ENCODE results near the gene PRKCE. TPM values are rescaled to one million over a fixed set of nuclear protein-coding genes. Genes with fewer than 3 reads are reported as not detected.

Gene PRKCE
- total RNA-seq, 2 experiments from 2014 or later, result 17.0 to 42.1 TPM

DNA sequence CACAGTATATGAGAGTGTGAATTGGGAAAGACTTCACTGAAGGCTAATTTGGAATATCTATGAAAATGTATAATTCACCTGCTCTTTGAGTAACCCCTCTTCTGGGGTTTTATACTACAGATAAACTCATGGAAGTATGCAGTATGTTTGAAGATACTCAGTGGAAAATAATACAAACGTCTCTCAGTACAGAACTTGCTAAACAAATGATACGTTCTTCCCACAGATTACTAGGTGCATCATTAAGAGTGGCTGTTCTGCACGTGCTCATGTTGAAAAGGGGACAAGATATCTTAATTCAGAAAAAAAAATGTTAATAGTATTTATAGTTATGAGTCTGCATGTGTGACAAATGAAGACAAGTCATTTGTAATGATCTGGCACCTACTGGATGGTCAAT lies 575.5 kb downstream of the PRKCE start:
- no TSS peak for BruUV-seq (replicated peaks)
- ChIA-PET POLR2A (no interaction called here), CTCF (ENCODE audit: unreplicated experiment) (no interaction called here)
- H3K36me3 ChIP-seq (ENCODE audit: insufficient read depth, low read length), result no peaks in the 10 kb centered on the region
- no peaks in the 10 kb centered on the region for H3K9me3 ChIP-seq (ENCODE audit: low read length)
- TF ChIP-seq, protein P1, sequence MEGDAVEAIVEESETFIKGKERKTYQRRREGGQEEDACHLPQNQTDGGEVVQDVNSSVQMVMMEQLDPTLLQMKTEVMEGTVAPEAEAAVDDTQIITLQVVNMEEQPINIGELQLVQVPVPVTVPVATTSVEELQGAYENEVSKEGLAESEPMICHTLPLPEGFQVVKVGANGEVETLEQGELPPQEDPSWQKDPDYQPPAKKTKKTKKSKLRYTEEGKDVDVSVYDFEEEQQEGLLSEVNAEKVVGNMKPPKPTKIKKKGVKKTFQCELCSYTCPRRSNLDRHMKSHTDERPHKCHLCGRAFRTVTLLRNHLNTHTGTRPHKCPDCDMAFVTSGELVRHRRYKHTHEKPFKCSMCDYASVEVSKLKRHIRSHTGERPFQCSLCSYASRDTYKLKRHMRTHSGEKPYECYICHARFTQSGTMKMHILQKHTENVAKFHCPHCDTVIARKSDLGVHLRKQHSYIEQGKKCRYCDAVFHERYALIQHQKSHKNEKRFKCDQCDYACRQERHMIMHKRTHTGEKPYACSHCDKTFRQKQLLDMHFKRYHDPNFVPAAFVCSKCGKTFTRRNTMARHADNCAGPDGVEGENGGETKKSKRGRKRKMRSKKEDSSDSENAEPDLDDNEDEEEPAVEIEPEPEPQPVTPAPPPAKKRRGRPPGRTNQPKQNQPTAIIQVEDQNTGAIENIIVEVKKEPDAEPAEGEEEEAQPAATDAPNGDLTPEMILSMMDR (conservative IDR thresholded peaks at IDR 0.05; ENCODE audit: low read length), result no peak
- no peak for TF ChIP-seq EZH2phosphoT487 (IDR thresholded peaks at IDR 0.05; ENCODE audit: borderline replicate concordance, low read depth, low read length)
- H3K4me2 ChIP-seq (ENCODE audit: low read length), result no peak overlapping the region
- no peak overlapping the region for H2AFZ ChIP-seq (ENCODE audit: low read length)
- H4K20me1 ChIP-seq (ENCODE audit: insufficient read depth, low read length), result no peaks in the 10 kb centered on the region
- H3K79me2 ChIP-seq (ENCODE audit: insufficient read depth, low read depth, low read length), result no peaks in the 10 kb centered on the region
- H3K9me2 ChIP-seq (ENCODE audit: insufficient read depth, low read length), result no peaks in the 10 kb centered on the region
- no peak overlapping the region for H3K4me3 ChIP-seq (ENCODE audit: low read depth, low read length, poor library complexity, severe bottlenecking)
- DNase-seq (ENCODE audit: low spot score), result no peak
- H3K27ac ChIP-seq (ENCODE audit: low read depth, low read length, poor library complexity, severe bottlenecking), result no peak overlapping the region
- intact Hi-C loops (cut with micrococcal nuclease; ENCODE audit: unreplicated experiment), result no loop called here
- H3K4me1 ChIP-seq (ENCODE audit: insufficient read depth, low read length, poor library complexity, severe bottlenecking), result no peaks in the 10 kb centered on the region

- Histone ChIP-seq H4K20me1 (ENCODE audit: insufficient read depth, low read length) (no peaks in the 10 kb centered on the region), H2AFZ (ENCODE audit: low read length) (no peak overlapping the region), H3K4me3 (ENCODE audit: low read depth, low read length, poor library complexity, severe bottlenecking) (no peak overlapping the region), H3K27ac (ENCODE audit: low read depth, low read length, poor library complexity, severe bottlenecking) (no peak overlapping the region), H3K36me3 (ENCODE audit: insufficient read depth, low read length) (no peaks in the 10 kb centered on the region), H3K9me2 (ENCODE audit: insufficient read depth, low read length) (no peaks in the 10 kb centered on the region), H3K9me3 (ENCODE audit: low read length) (no peaks in the 10 kb centered on the region), H3K4me1 (ENCODE audit: insufficient read depth, low read length, poor library complexity, severe bottlenecking) (no peaks in the 10 kb centered on the region), H3K4me2 (ENCODE audit: low read length) (no peak overlapping the region), H3K79me2 (ENCODE audit: insufficient read depth, low read depth, low read length) (no peaks in the 10 kb centered on the region)
- no TSS peak for BruUV-seq (replicated peaks)
- no peak for DNase-seq (ENCODE audit: low spot score)
- TF ChIP-seq EZH2phosphoT487 (IDR thresholded peaks at IDR 0.05; ENCODE audit: borderline replicate concordance, low read depth, low read length), result no peak
- TF ChIP-seq, protein P1 (conservative IDR thresholded peaks at IDR 0.05; ENCODE audit: low read length), result no peak
- ChIA-PET CTCF (ENCODE audit: unreplicated experiment) (no interaction called here), POLR2A (no interaction called here)
- intact Hi-C loops (cut with micrococcal nuclease; ENCODE audit: unreplicated experiment), result no loop called here
Observed at GRCh38 chr2:46227674-46228289, 576.3 kb downstream of the PRKCE start.

GRCh38 chr2:46229134-46230063 lies 577.9 kb downstream of the PRKCE start:
- Histone ChIP-seq H3K9me3 (ENCODE audit: low read length) (no peaks in the 10 kb centered on the region), H3K4me1 (ENCODE audit: insufficient read depth, low read length, poor library complexity, severe bottlenecking) (no peaks in the 10 kb centered on the region), H3K27ac (ENCODE audit: low read depth, low read length, poor library complexity, severe bottlenecking) (no peak overlapping the region), H2AFZ (ENCODE audit: low read length) (no peak overlapping the region), H3K4me3 (ENCODE audit: low read depth, low read length, poor library complexity, severe bottlenecking) (no peak overlapping the region), H3K36me3 (ENCODE audit: insufficient read depth, low read length) (no peaks in the 10 kb centered on the region), H3K79me2 (ENCODE audit: insufficient read depth, low read depth, low read length) (no peaks in the 10 kb centered on the region), H3K9me2 (ENCODE audit: insufficient read depth, low read length) (no peaks in the 10 kb centered on the region), H4K20me1 (ENCODE audit: insufficient read depth, low read length) (no peaks in the 10 kb centered on the region), H3K4me2 (ENCODE audit: low read length) (no peak overlapping the region)
- intact Hi-C loops (cut with micrococcal nuclease; ENCODE audit: unreplicated experiment), result no loop called here
- TF ChIP-seq EZH2phosphoT487 (IDR thresholded peaks at IDR 0.05; ENCODE audit: borderline replicate concordance, low read depth, low read length), result no peak
- TF ChIP-seq, protein P1 (conservative IDR thresholded peaks at IDR 0.05; ENCODE audit: low read length), result no peak
- no peak for DNase-seq (ENCODE audit: low spot score)
- CTCF ChIA-PET (ENCODE audit: unreplicated experiment), result no interaction called here
- POLR2A ChIA-PET, result no interaction called here
- no TSS peak for BruUV-seq (replicated peaks)

All from OCI-LY7 (cell line).